GM18526 (cell line): Measurements from ENCODE around the gene HERC3.

Experiments
- POLR2A ChIP-seq: IDR thresholded peaks from 3 replicates; pipeline ENCODE4 v1.6.1; 2011; ENCODE audit not compliant: insufficient read length; ENCODE audit errors: extremely low read depth

The HERC3 gene

GRCh38 chr4:88681209-88681608, 88.9 kb downstream of the HERC3 start:
- no peak for TF ChIP-seq POLR2A

DNA sequence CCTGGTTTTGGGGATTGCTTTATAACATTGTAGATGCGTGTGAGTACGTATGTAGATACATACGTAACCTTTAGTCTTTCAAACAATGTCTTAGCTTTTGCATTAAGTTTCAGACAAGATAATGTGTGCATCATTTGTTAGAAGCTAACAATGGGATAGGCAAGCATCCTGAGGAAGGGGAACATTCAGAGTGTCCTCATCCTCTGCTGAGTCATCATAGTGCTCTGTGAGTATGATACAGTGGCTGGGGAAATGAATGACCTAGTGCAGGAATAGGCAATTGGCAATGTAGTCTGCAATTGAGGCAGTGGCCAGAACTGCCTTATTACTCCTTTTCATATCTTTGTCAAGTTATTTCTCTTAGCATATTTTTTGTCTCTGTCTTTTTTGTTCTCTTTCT, 98.1 kb downstream of the HERC3 start:
- TF ChIP-seq POLR2A, result no peak

DNA sequence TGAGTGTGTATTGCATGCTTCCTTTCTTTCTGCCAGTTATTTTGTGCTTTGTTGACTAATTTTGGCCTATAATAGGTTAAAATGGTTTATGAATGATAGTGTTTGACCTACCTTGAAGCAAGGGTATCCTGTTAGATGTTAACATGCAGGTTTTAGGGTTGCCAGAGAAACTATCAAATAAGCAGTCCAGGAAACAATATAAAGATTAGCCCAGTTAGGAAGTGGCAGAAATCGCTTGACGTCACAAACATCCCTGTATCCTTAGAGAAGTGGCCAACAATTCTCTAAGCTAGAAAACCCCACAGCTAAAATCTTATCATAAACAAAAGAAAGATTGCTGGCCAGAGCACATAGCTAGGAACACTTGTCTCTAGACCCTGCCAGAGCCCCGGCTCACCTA, 101.5 kb downstream of the HERC3 start:
- TF ChIP-seq POLR2A, result no peak

DNA sequence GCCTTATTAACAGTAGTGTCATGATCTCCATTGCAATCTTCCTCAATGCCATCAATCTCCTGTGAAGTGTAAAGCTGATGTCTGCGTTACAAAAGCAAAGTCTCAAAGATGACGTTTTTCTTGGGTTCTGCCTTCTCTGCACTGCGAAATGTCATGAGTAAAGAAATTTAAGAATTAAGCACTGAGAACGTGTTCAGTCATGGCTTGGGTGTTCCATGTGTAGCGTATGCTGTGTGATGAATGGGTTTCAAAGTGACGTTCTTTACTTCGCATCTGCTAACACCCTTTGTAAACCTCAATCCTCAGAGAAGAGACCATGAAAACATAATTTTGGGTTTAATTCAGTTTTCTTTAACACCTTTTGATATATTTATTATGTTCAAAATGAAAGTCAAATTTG, 104.3 kb downstream of the HERC3 start:
- TF ChIP-seq POLR2A, result no peak

DNA sequence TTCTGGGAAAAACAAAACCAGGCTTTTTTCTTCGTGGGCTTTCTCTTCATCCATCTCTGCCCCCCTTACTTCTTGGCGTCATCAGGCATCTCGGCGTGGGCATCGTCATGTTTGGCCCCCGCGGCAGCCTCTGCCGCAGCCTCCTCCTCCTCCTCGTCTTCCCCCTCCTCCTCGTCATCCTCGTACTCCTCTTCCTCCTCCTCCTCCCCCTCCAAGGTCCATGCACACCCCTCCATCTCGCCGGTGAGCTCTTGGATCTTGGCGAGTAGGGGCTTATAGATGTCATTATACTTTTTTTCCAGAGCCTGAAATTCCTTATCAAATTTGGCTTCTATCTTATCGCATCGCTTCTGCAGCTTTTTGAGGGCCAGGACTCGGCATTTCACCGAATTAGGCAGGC, 104.9 kb downstream of the HERC3 start:
- TF ChIP-seq POLR2A, result no peak

DNA sequence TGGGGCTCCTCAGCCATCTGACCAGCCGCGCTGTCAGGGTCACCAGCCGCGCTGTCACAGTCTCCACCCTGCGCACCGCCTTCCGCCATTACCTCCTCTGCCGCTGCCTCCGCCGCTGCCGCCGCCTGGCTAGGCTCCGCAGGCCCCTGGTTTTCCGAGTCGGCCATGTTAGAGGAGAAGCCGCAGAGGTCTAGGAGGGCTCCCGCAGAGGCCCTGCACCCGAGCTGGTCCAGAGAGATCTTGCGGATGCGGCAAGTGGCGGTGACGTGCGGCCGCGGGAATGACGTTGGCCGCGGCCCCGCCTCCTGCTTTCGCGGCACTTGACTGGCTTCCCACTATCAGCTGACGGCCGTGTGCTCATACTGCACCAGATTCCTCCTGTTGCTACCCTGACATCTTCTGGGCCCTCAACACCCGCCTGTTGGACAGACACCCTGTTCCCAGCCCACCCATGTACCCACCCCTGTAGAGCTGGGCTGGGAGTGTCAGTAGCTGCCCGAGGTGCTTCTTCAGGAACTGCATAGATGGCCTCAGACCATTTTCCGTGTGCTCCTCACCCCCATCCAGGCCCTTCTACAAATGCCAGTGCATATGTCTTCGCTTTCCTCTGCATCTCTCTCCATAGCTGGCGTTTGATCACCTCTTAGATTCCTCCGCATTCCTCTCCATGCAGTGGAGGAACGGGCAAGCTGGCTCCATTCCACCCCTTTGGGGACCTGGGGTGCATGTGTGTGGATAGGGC, 105.5 kb downstream of the HERC3 start, which contains the start of gene NAP1L5:
Gene NAP1L5 (minus strand): TSS at position 242 of the 742 bp plus-strand sequence. CDS start 75 bp downstream, at position 167.
- peak; percentile 45 for TF ChIP-seq POLR2A

DNA sequence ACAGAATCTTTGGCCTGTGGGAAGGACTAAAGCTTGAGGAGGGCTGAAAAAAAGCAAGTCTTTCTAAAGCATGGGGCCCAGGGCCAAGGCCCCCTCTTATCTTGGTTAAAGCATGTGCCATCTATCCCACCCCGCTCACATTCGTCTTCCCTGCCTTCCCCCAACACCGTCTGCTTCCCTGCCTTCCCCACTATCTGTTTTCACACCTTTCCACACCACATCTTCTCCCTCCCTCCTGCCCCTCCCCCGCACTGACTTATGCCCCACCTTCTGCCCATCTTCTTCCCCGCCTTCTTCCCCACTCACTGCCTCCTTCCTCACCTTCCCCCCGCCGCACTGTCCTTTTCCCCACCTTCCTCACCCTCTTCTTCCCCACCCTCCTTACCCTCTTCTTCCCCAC, 106.2 kb downstream of the HERC3 start:
- no peak for TF ChIP-seq POLR2A

- no peak for TF ChIP-seq POLR2A
Measured at GRCh38 chr4:88702782-88703181, 110.5 kb downstream of the HERC3 start.

DNA sequence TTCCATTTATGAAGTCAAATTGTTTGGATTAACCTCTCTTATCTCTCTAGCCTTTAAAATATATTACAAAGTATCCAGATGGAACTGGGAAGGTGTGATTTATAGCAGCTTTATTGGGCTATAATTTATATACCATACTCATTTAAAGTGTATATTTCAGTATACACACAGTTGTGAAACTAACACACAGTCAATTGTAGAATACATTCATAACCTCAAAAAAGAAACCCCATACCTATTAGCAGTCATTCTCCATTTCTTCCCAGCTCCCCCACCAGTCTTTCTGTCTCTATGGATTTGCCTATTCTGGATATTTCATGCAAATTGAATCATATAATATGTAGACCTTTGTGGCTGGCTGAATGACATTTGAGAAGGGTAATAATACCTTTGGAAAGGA, 112.9 kb downstream of the HERC3 start:
- no peak for TF ChIP-seq POLR2A

GRCh38 chr4:88705805-88706492, 113.7 kb downstream of the HERC3 start:
- no peak for TF ChIP-seq POLR2A

- no peak for TF ChIP-seq POLR2A
Measured at GRCh38 chr4:88706574-88706973, 114.3 kb downstream of the HERC3 start.

- no peak for TF ChIP-seq POLR2A
Measured at GRCh38 chr4:88709989-88710388, 117.7 kb downstream of the HERC3 start.

DNA sequence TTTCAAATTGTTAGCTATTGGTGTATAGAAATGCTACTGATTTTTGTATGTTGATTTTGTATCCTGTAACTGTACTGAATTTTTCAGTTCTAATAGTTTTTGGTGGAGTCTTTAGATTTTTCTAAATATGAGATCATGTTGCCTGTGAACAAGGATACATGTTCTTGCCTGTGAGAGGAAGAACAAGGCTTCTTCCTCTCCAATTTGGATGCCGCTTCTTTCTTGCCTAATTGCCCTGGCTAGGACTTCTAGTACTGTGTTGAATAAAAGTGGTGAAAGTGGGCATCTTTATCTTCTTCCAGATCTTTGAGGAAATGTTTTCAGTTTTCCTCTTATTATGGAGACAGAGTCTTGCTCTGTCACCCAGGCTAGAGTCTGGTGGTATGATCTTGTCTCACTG, 121.5 kb downstream of the HERC3 start:
- no peak for TF ChIP-seq POLR2A

DNA sequence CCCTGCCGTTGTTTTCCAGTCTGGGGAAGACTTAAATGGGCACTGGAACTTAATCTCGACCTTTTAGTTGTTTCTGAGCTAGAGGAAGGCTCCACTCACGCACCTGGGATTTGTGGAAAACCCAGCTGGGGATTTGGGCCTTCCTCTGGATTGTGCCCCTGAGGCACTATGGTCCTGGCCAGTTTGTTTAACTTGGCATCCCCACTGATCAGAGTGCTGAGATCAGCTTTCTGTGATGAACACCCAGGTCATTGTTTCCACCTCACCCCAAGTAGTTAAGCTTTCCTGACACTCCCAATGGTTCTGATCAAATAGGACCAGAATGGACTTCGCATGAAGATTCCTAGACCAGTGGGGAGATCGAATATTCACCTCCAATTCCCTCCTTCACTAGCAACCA, 125.8 kb downstream of the HERC3 start:
- no peak for TF ChIP-seq POLR2A

GRCh38 chr4:88719381-88719780, 127.1 kb downstream of the HERC3 start:
- no peak for TF ChIP-seq POLR2A

GRCh38 chr4:88720451-88721428, 128.5 kb downstream of the HERC3 start:
- no peak for TF ChIP-seq POLR2A

DNA sequence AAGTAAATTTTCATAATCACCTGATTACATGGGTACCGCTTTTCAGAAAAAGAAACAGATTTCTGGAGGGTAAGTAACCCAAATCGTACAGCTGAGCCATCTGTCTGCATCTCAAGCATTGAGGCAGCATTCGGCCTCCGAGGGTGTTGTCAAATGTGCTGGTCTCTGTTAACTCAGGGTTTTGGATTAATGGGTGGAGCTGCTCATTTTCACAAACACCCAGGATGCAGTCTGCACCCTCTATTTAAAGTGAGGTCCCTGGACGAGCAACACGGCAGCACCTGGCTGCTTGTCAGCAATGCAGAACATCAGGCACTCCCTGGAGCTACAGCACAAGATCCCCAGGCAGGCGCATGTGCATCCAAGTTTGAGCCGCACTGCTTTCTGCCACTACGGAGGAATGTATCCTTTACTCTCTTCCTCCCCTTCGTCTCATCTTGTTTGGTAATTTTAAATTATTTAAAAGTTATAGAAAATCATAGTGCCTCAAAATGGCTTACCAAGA, 130.0 kb downstream of the HERC3 start:
- TF ChIP-seq POLR2A, result no peak
